Right renal pelvis (tissue), 4 donors: ENCODE measurements around the gene UNC93A. TPM values are rescaled to one million over a fixed set of nuclear protein-coding genes. Genes with fewer than 3 reads are reported as not detected.
A peak's percentile ranks its signal among the peaks of the same experiment; 100 is the strongest.
"Not testable (repeated sequence)": the region's sequence is repeated elsewhere in the genome, so short reads cannot be mapped to it uniquely, and the experiment has no call there.

Source experiments
- DNase-seq, 4 donors: peaks; one replicate each; pipeline ENCODE4 v3.0.0-alpha.2; 2013; ENCODE audit warnings: low read depth in 4 of 4, low spot score in 3 of 4, missing footprints in 1 of 4
- polyA plus RNA-seq, 4 donors: library from polyadenylated mRNA; unstranded; fragments of 120-200 nt; gene quantifications; one replicate each; pipeline ENCODE4 v1.2.1, GENCODE V29; 2013; ENCODE audit not compliant: insufficient read length in 4 of 4

UNC93A gene
- polyA plus RNA-seq, 4 donors: 2.5 to 9.2 (median 7.6) TPM

DNA sequence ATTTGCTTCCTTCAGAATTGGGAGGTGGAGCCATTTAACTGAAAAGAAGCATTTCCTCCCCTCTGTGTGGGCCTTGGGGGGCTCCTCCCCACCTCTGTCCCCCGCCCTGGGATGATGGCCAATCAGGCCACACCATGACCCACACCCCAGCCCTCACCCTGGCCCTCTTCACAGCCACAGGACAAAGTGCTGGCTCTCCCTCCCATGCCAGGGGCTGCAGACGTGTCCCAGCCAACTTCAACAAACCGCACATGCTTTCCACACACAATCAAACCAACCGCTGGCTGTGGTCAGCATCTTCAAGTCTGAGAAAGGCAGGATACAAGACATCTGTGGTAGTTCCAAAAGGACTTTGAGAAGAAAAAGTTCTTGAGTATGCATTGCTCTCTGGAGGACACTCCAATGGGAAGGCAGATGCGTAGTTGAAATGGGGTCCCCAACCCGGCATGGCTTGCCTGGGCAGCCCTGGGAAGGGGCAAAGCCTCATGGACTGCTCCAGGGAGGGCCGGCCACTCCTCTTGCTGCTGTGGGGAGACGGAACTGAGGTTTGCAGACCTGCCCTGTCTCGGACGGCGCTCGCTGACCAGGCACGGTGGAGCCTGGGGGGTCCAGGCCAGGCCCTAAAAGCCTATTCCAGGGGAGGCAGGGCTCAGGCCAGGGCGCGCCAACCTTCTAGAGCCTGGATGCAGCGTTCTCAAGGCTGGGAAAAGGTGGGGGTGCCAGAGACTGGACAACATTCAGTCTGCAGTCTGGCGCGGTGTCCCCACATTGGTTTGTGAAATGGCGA is 45.9 kb downstream of the UNC93A start:
- DNase-seq: peak in 1 of 4 donors; percentile 57

DNA sequence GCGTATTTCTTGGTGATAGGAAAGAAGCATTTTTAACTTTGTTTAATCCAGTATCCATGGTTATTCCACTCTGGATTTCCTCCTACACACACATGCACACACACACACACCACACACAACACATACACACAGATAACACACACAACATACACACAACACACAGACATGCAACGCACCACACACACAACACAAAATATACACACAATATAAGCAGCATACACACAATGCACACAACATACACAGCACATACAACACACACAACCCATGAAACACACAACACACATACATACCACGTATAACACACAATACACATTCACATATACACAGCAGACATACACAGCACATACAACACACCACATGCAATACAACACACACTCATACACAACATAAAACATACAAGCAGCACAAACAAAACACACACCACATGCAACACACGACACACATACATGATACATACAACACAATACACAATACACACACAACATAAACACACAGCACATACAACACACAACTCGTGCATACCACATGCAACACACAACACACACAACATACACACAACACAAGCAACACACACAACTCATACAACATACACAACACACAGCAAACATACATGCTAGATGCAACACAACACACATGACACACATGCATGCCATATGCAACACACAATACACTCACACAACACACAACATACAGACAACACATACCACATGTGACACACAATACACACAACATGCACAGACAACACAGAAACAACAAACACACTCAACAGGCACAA is 46.7 kb downstream of the UNC93A start:
- no peak for DNase-seq

DNA sequence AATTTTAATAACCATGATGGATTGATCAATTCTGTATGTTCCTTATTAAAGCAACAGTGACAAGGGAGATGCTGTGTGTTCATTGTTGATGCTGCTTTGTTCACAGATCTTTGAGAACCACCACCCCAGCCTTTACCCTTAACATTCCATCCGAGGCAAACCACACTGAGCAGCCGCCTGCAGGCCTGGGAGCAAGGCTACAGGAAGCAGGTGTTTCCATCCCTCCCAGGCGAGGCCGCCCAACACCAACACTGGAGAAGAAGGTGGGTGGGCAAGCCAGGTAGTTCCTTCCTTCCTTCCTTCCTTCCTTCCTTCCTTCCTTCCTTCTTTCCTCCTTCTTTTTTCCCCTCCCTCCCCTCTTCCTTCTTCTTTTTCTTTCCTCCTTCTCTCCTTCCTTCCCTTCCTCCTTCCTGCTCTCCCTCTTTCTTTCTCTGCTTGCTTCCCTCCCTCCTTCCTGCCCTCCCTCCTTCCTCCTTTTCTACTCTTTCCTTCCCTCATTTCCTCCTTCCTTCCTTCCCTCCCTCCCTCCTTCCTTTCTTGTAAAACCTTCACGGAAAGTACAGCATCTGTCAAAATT is 47.5 kb downstream of the UNC93A start:
- no peak for DNase-seq

DNA sequence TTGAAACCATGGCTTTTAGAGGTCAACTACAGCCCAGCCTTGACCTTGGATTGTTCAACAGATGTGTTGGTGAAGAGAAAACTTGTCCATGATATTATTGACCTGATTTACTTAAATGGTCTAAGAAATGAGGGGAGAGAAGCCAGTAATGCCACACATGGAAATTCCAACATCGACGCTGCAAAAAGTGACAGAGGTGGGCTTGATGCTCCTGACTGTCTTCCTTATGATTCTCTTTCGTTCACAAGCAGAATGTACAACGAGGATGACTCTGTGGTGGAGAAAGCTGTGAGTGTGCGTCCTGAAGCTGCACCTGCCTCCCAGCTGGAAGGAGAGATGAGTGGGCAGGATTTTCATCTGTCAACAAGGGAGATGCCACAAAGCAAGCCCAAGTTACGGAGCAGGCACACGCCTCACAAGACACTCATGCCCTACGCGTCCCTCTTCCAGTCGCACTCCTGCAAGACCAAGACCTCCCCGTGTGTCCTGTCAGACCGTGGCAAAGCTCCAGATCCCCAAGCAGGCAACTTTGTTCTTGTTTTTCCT is 50.0 kb downstream of the UNC93A start:
- no peak for DNase-seq

GRCh38 chr6:167341665-167342655 is 50.8 kb downstream of the UNC93A start:
- DNase-seq: no peak

DNA sequence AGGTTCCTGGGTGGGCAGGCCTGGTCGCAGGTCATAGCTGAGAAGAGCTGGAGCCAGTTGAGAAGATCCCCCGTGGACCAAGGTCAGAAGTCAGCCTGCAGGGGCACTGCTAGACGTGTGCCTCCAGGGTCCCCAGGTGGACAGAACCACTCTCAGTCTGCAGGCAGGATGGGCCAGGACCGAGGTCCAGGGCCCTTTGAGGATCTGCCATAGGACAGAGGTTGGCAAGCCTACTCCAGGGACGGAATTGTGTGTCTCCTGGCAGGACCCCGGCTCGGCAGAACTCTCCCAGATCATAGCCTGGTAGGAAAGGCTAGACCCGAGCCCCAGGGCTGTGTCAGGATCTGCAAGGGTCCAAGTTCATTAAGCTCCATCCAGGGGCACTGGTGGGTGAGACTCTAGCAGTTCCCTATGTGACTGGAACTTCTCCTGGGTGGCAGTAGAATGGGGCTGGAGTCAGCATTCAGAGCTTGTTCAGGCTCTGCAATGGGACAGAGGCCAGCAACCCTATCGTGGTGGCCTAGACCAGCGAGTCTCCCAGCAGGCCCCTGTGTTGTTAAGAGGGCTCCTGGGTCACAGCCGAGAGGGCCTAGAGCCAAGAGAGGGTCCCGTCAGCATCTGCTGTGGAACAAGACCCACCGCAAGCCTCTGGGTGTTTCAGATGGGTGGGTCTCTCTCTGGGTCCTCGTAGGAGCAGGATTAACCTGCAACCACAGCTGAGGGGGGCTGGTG is 51.9 kb downstream of the UNC93A start:
- no peak for DNase-seq

- DNase-seq: no peak
Observed at GRCh38 chr6:167345348-167345747, 54.2 kb downstream of the UNC93A start.

GRCh38 chr6:167345960-167346359 is 54.8 kb downstream of the UNC93A start:
- no peak for DNase-seq

DNA sequence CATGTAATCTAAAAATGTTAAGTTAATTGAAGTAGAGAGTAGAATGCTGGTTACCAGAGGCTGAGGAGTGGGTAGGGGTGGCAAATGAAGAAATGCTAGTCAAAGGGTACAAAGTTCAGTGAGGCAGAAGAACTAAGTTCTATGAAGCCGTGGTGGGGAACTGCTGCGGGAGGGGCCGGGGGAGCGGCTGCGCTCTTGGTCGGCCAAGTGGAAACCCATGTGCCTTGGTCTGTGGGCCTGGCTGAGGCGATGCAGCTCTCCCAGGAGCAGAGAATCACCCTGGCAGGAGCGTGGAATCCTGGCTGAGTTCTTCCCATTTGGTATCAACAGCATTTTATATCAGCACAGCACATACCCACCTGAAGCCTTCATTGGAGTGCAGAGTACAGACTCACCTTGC is 56.1 kb downstream of the UNC93A start:
- no peak for DNase-seq

GRCh38 chr6:167349631-167350274 is 58.6 kb downstream of the UNC93A start:
- DNase-seq: no peak

- DNase-seq: no peak
Observed at GRCh38 chr6:167350275-167350696, 59.2 kb downstream of the UNC93A start.

DNA sequence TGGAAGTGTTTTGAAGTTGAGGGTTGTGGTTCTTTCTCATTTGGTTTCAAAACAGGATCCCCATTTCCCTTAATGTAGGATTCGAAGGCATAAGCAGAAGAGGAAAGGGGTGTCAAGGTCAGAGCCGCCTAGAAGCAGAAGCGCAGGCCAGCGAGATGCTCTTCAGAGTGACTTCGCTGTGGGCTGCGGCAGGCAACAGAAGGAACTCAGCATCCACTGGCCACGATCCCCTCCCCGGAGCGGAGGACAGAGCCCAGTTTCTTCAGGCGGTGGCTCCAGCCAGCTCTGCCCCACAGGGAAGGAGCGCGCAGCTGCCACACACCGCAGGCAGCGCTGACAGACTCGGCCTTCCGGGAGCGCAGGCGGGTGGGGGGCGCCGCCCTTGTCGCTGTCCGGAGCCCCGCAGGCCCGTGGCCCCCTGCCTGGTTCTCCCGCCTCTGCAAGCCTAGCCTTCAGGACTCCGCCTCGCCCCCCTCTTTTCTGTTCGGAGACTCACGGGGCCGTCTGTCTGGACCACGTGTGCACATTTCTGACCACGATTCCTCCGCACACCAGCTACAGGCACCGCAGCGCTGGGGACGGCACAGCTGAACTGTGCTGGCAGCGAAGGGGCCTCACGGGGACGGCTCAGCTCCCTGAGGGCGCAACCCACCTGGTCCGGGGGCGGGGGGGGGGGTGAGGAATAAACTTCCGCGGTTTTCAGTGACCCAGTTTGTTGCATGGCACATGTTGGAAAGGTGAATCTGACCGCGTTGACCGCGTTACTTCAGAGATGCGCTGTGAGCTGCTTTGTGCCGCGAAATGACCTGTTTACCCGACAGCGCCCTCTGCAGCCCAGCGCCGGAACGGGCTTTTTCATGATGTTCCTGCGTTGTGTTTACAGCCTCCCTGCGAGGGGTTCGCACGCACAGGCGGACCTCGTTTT is 59.9 kb downstream of the UNC93A start:
- DNase-seq: peak in 3 of 4 donors; percentile 63 to 73 (median 69)

DNA sequence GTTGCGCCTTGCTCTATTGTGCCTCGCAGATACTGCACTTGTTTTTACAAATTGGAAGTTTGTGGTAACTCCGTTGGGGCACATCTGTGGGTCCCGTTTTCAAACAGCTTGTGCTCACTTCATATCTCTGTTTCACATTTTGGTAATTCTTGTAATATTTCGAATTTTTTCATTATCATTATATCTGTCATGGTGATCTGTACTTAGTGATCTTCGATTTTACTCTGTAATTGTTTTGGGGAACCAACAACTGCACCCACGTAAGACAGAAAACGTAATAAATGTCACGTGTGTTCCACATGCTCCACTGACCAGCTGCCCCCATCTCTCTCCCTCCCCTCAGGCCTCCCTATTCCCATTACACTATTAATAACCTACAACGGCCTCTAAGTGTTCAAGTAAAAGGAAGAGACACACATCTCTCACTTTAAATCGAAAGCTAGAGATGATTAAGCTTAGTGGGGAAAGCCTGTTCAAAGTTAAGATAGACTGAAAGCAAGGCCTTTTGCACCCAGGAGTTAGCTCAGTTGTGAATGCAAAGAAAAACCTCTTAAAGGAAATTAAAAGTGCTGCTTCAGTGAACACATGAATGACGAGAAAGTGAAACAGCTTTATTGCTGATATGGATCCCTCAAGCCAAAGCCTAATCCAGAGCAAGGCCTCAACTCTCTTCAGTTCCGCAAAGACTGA is 60.7 kb downstream of the UNC93A start:
- no peak for DNase-seq

- no peak for DNase-seq
Observed at GRCh38 chr6:167356874-167357273, 65.8 kb downstream of the UNC93A start.

DNA sequence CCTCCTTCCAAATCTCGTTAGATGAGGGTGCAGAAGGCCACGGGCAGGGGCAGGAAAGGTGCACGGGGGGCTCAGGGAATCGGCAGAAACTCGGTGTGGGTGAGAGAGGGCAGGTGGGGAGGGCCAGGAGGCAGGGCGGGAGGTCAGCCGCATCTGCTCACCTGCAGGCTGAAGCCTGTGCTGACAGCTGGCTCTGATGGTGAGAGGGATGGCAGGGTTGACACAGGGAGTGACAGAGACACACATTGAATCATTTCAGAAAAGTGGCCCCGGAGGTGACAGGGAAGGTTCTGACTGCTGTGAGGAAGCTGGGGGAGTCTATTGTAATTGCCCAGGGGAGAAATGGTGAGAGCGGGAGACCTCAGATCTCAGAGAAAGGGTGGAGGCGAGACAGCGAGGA is 67.3 kb downstream of the UNC93A start:
- not testable (repeated sequence) for DNase-seq

DNA sequence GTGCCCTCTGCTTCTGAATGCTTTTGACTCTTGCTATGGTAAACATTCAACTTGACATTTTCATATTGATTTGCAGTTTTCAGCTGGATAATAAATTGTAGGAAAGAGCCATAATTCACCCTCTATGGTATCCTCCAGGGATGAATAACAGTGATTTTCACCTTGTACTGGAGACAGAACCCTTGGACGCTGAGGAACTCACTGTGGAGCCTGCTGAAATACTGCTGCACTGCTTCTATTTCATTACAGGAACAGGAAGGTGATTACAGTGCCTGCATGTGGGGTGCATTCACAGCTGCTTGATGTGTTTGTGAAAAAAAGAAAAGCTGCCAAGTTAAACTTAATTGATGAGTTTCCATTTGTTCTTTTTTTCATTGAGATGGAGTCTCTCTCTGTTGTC is 70.1 kb downstream of the UNC93A start:
- DNase-seq: not testable (repeated sequence)
